HG03378 (cell line): ENCODE results near the gene ARL15.

ENCODE experiments used
- ATAC-seq: cut with Tn5 transposase; IDR thresholded peaks from one replicate; pipeline ENCODE4 v1.9.1; 2021; ENCODE audit warnings: mild to moderate bottlenecking, moderate library complexity; ENCODE audit not compliant: unreplicated experiment

ARL15 gene

GRCh38 chr5:54254482-54255198, 55.7 kb downstream of the ARL15 start:
- no peak for ATAC-seq

GRCh38 chr5:54251981-54252380, 58.4 kb downstream of the ARL15 start:
- ATAC-seq, result no peak

DNA sequence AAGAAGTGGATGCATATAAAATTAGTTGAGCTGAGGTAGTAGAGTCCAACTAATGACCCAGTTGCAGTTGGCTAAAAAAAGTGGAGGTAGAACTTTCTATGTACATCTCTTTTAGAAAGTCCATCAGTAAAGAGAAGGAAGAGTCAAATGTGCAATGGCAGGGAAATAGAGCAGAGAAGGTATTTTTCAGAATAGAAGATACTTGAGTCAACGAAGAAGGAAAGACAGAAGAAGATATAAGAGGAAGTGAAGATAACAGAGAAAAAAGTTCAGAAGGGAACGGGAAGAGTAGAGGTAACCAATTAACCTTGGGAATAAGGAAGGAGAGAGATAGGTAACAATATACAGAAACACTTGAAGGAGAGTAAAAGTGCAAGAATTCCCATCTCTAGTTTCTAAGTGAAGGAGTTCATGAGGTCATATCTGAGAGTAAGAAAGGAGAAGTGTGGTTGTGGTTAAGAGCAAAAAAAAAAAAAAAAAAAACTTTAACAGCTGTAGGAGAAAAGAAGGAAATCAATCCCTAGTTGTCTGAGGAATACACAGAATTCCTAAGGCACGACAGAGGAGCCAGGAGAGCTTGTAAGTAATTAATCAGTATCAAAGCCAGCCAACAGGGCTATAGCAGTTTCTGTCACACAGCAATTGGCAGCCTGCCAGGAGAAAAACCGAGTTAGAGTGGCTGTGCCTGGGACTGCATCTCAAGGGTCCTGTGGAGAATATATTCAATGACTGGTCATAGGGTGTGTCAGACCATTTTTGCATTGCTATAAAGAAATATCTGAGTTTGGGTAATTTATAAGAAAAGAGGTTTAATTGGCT, 61.0 kb downstream of the ARL15 start:
- no peak for ATAC-seq

- no peak for ATAC-seq
Measured at GRCh38 chr5:54247226-54247625, 63.1 kb downstream of the ARL15 start.

DNA sequence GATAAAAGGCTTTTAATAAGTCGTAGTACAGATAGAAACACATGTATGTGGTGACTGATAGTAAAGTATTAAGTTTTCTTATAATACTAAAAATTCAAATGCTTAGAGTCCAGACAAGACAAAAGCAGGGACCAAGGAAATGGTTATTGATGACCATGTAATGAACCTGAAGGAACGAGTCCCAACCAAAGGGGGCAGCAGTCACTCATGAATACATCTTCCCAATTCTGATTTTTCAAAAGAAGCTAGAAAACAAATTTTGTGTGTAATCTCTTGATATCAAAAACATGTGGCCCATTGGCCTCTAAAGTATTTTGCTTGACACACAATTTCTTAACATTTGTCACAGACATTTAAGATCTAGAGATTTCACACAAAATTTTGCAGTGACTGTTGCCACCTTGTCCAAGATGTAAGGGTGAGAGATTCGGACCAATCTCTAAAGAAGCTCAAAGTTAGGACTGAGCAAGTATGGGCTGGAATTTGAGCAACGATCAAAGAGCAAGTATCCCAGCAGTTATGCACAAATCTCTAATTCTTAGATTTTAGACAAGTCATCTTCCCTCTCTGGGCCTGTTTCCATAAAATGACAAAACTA, 66.8 kb downstream of the ARL15 start:
- ATAC-seq, result no peak

DNA sequence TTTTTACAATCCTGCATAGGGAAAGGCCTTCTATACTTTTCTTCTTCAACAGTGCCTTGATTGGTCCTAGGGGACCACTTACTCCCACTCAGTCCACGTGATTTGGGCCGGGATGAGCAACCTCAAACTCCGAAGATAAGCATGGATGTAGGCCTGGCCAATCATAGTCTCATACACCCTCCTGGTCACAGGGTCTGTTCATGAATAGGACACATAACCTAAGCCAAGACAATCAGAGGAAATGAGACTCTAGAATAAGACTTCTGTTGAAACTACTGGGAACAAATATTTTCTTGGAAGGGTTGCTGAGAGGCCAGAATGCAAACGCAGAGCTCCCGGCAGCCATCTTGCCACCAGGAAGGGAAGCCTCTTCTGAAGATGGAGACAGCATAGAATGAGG, 68.1 kb downstream of the ARL15 start:
- ATAC-seq, result no peak

- ATAC-seq, result no peak
Measured at GRCh38 chr5:54234304-54234933, 76.0 kb downstream of the ARL15 start.

DNA sequence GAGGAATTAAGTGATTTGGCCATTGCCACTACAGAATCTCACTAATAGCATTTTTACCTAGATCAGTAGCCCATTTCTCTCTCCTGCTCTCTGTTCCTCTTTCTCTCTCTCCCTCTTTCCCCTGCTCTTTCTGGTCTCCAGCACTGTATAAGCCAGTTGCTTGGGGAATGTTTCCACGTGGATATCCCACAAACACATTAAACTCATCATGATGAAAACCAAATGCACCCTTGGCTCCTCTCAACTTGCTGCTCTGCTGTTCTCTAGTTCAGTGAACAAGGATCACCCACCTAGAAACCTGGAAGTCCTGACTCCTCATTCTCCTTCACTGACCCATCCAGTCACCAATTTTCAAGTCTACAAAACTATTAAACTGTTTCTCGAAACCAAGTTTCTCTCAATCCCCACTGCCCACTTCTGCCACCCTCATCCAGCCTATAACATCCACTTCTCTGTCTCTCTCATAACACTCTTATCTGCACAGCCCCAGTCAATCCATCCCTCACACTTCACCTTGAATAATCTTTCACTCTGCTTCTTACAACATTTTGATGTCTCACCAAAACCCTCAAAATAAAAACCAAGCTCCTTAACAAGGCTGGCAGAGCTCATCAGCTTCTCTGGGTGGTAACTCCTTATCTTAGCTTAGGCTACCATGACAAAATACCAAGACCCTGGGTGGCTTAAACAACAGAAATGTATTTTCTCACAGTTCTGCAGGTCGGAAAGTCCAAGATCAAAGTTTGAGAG, 79.3 kb downstream of the ARL15 start:
- ATAC-seq, result no peak

DNA sequence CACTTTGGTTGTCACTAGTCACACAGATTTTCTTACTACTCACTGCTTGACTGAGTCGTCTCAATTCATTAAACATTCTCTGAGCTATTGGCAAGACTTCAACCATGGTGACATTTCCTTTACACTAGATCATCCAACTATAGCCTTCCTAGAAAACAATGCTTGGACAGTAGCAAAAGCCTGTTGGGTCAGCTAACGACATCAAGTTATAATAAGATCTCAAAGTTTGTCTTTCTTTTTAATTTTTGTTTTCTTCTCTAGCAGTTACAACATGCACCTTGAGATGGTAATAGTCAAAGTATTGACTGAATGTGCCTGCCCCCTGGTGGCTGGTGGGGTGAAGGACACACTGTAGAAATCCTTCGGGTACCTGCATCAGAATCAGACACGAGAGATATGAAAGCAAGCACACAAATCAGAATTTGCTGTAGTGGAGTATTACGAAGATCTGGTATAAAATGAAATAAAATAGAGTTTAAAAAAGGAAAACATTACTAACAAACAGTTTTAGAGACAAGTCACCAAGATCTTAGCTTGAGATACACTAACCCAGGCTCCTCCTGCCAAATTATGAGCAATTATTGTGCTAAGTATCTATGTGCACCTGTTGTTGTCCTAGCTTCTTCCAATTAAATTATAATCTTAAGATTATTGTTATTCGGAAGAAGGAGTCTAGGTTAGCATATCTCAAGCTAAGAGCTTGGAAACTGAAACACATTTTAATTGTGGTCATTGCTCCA, 81.2 kb downstream of the ARL15 start:
- ATAC-seq, result peak; percentile 94

DNA sequence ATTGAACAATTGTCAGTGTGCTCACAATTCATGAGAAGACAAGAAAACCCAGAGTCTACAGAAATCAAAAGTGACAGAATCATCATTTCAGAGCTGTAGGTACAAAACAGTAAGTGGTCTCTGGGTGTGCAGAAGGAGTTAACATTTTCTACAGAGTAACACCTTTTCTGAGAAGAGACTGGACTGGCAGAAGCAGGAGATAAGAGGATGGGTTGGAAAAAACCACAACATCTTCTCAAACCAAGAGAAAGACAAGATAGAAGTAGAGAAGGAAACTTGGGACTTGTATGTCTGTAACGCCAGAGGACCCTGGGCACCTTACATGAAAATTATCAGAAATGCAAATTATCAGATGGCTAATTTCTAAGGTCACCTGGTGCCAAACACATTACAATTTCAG, 82.6 kb downstream of the ARL15 start:
- no peak for ATAC-seq

DNA sequence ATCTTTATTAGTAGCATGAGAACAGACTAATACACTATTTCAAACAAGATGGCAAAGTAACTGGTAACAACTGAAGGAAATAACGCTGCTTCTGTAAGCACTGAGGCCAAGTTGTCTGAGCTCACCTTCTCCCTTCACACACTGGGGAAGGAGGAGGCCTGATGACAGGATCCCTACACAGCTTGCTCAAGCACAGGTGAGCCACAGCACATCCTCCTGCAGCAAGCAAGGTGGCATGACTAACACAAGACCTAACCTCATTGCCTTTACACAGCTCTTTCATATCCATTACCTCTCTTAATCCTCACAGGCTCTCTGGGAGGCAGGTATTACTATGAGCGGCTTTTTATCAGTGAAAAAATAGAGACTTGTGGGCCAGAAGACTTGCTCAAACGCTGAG, 83.3 kb downstream of the ARL15 start:
- no peak for ATAC-seq

DNA sequence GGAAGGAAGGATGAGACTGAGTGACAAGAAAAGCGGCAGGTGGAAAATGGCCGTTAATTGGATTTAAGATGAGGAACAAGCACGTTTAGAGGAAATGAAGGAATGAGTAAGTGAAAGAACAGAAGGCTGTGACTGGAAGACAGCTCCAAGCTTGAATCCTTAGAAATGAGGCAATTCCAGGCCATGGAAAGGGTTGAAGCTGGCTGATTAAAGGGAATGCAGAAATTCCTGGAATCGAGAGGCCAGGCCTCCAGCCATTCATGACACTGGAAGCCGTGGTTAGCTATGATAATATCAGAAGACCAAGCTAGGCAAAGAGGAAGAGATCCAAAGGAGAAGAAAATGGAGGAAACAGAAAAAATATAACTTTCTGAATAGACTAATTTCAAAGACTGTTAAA, 84.2 kb downstream of the ARL15 start:
- ATAC-seq, result no peak

- ATAC-seq, result no peak
Measured at GRCh38 chr5:54224103-54224826, 86.1 kb downstream of the ARL15 start.

DNA sequence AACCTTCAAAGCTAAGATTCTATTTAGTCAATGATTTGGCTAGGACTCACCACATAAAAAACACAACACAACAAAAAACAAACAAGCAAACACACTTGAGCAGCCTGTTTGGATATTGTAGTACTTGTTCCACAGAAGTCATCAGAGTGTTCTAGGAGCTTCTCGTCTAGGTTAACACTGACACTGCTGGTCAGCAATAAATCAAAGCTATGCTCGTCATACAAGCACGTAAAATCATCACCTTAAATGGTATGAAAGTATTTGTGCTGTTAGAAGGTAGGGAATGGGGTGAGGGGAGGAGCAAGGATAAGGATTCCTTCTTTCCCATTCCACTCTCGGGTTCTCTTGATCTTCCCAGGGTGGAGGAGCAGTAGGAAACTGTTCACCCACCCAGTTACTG, 88.0 kb downstream of the ARL15 start:
- ATAC-seq, result no peak

DNA sequence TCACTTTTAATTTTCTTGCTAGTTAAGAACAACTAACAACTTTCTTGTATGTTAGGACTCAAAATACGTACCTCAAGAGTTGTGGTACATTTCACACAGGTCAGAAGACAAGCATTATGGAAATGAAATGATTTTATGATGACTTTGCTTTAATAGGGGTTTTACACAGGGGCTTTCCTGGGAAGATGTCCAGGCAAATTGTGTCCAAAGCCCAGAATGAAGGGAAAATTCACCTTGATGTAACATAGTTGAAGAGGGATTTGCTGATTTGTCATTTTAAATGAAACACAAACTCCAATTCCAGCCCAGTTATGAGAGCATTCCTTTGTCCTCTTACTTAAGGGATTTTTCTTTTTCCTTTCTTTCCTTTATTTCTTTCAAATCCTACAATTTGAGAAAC, 89.2 kb downstream of the ARL15 start:
- ATAC-seq, result no peak

GRCh38 chr5:54220230-54221040, 89.9 kb downstream of the ARL15 start:
- ATAC-seq, result no peak

- ATAC-seq, result no peak
Measured at GRCh38 chr5:54217826-54218503, 92.4 kb downstream of the ARL15 start.

DNA sequence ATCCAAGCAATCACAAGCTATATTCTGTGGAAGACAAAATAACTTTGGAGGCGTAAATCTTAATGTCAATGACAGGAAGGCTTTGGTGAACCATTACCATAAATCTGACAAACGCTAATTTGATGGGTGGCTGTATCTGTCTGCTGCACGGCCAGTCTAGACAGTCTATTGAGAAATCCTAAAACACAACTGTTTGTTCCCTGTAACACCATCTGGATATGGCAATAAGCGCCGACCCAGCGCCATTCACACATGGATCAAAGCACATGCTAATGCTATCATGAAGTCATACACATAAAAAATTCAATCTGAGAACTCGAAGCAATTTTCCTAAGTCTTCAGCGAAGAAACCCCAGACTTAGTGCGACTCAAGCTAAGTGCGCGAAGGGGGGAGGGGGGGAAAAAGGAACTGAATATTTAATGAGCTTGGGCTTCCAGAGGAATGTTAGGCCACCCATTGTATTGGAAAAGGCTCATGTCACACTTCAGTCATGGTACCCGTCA, 95.1 kb downstream of the ARL15 start:
- ATAC-seq, result no peak
